ENCODE measurements around the gene RHBG. TPM values are rescaled to one million over a fixed set of nuclear protein-coding genes. Genes with fewer than 3 reads are reported as not detected.

Gene RHBG
- total and polyA plus RNA-seq, 3 experiments from 2014 or later, result not detected

- no peak overlapping the region for H3K4me3 Mint-ChIP-seq
- peaks cover 8% of the 10 kb centered on the region for H3K27me3 ChIP-seq (ENCODE audit: insufficient read depth, low read length, poor library complexity, severe bottlenecking)
- no peak for DNase-seq
- H3K36me3 ChIP-seq (ENCODE audit: insufficient read depth, low read length), result no peaks in the 10 kb centered on the region
- H3K27me3 Mint-ChIP-seq, result peaks cover 21 to 55% of the 10 kb centered on the region in 2 donors
- H3K9me3 Mint-ChIP-seq, result no peaks in the 10 kb centered on the region
- POLR2A ChIA-PET, result no interaction called here
- no peaks in the 10 kb centered on the region for H3K36me3 Mint-ChIP-seq
- no peaks in the 10 kb centered on the region for H3K4me1 ChIP-seq (ENCODE audit: insufficient read depth, low read length)
- CTCF ChIA-PET, result no interaction called here
- no peaks in the 10 kb centered on the region for H3K9me3 ChIP-seq (ENCODE audit: low read length)
- H3K27ac Mint-ChIP-seq, result no peak overlapping the region
- H3K4me3 ChIP-seq (ENCODE audit: low read length), result no peak overlapping the region
- H3K27ac ChIP-seq (ENCODE audit: low read depth, low read length), result no peak overlapping the region
- H3K4me1 Mint-ChIP-seq, result peaks cover 3 to 6% (median 5%) of the 10 kb centered on the region in 3 donors
Measured at GRCh38 chr1:156373546-156373945, 4.5 kb downstream of the RHBG start.

GRCh38 chr1:156376146-156376545 is 7.1 kb downstream of the RHBG start:
- no peaks in the 10 kb centered on the region for H3K27me3 ChIP-seq (ENCODE audit: insufficient read depth, low read length, poor library complexity, severe bottlenecking)

GRCh38 chr1:156376958-156377919 is 8.2 kb downstream of the RHBG start:
- Histone ChIP-seq H3K9me3 (ENCODE audit: low read length) (no peaks in the 10 kb centered on the region), H3K27me3 (ENCODE audit: insufficient read depth, low read length, poor library complexity, severe bottlenecking) (no peaks in the 10 kb centered on the region), H3K27ac (ENCODE audit: low read depth, low read length) (no peak overlapping the region), H3K4me1 (ENCODE audit: insufficient read depth, low read length) (no peaks in the 10 kb centered on the region), H3K4me3 (ENCODE audit: low read length) (no peak overlapping the region), H3K36me3 (ENCODE audit: insufficient read depth, low read length) (no peaks in the 10 kb centered on the region)
- no peak overlapping the region for H3K27ac Mint-ChIP-seq
- H3K36me3 Mint-ChIP-seq, result no peaks in the 10 kb centered on the region
- no peaks in the 10 kb centered on the region for H3K4me1 Mint-ChIP-seq
- peaks cover 7 to 36% of the 10 kb centered on the region in 2 donors for H3K27me3 Mint-ChIP-seq
- H3K4me3 Mint-ChIP-seq, result no peak overlapping the region
- no peaks in the 10 kb centered on the region for H3K9me3 Mint-ChIP-seq
- no peak for DNase-seq
- POLR2A ChIA-PET, result no interaction called here
- CTCF ChIA-PET, result interaction anchor here (1.3 to 3.8 kb wide), 2 partner anchors 9 to 68 kb away, joined by 6 to 20 read pairs; no protein-coding TSS in a partner anchor

More at GRCh38 chr1:156376146-156376545, 7.1 kb downstream of the RHBG start:
- H3K36me3 ChIP-seq (ENCODE audit: insufficient read depth, low read length), result no peaks in the 10 kb centered on the region
- Mint-ChIP-seq H3K4me1 (no peaks in the 10 kb centered on the region), H3K36me3 (no peaks in the 10 kb centered on the region), H3K4me3 (no peak overlapping the region), H3K9me3 (no peaks in the 10 kb centered on the region), H3K27ac (no peak overlapping the region), H3K27me3 (peaks cover 13 to 41% of the 10 kb centered on the region in 2 donors)
- ChIA-PET CTCF (interaction anchor here (3.8 kb wide), 1 partner anchor 10 kb away, joined by 20 read pairs; no protein-coding TSS in a partner anchor), POLR2A (no interaction called here)
- no peak overlapping the region for H3K4me3 ChIP-seq (ENCODE audit: low read length)
- no peaks in the 10 kb centered on the region for H3K9me3 ChIP-seq (ENCODE audit: low read length)
- H3K27ac ChIP-seq (ENCODE audit: low read depth, low read length), result no peak overlapping the region
- no peak for DNase-seq
- H3K4me1 ChIP-seq (ENCODE audit: insufficient read depth, low read length), result no peaks in the 10 kb centered on the region

- no peaks in the 10 kb centered on the region for H3K9me3 Mint-ChIP-seq
- Histone ChIP-seq H3K27ac (ENCODE audit: low read depth, low read length) (no peak overlapping the region), H3K27me3 (ENCODE audit: insufficient read depth, low read length, poor library complexity, severe bottlenecking) (no peaks in the 10 kb centered on the region), H3K4me3 (ENCODE audit: low read length) (no peak overlapping the region), H3K4me1 (ENCODE audit: insufficient read depth, low read length) (no peaks in the 10 kb centered on the region), H3K9me3 (ENCODE audit: low read length) (no peaks in the 10 kb centered on the region), H3K36me3 (ENCODE audit: insufficient read depth, low read length) (no peaks in the 10 kb centered on the region)
- H3K4me3 Mint-ChIP-seq, result no peak overlapping the region
- POLR2A ChIA-PET, result interaction anchor here (0.6 kb wide), 1 partner anchor 149 kb away, joined by 3 read pairs; no protein-coding TSS in a partner anchor
- no peaks in the 10 kb centered on the region for H3K36me3 Mint-ChIP-seq
- no peak overlapping the region for H3K27ac Mint-ChIP-seq
- DNase-seq, result no peak
- CTCF ChIA-PET, result interaction anchor here (1.1 kb wide), 1 partner anchor 68 kb away, joined by 4 read pairs; no protein-coding TSS in a partner anchor
- H3K27me3 Mint-ChIP-seq, result peaks cover 1 to 26% of the 10 kb centered on the region in 2 donors
- H3K4me1 Mint-ChIP-seq, result no peaks in the 10 kb centered on the region
Measured at GRCh38 chr1:156378557-156378956, 9.5 kb downstream of the RHBG start.

- no peaks in the 10 kb centered on the region for H3K27me3 ChIP-seq (ENCODE audit: insufficient read depth, low read length, poor library complexity, severe bottlenecking)
- no peak overlapping the region for H3K4me3 Mint-ChIP-seq
- no peaks in the 10 kb centered on the region for H3K9me3 ChIP-seq (ENCODE audit: low read length)
- H3K4me3 ChIP-seq (ENCODE audit: low read length), result no peak overlapping the region
- DNase-seq, result no peak
- H3K4me1 Mint-ChIP-seq, result no peaks in the 10 kb centered on the region
- H3K27ac Mint-ChIP-seq, result peak overlapping the region in 1 of 8 donors; percentile 66
- H3K4me1 ChIP-seq (ENCODE audit: insufficient read depth, low read length), result no peaks in the 10 kb centered on the region
- POLR2A ChIA-PET, result no interaction called here
- no peaks in the 10 kb centered on the region for H3K36me3 ChIP-seq (ENCODE audit: insufficient read depth, low read length)
- H3K27ac ChIP-seq (ENCODE audit: low read depth, low read length), result no peak overlapping the region
- no peaks in the 10 kb centered on the region for H3K9me3 Mint-ChIP-seq
- H3K36me3 Mint-ChIP-seq, result no peaks in the 10 kb centered on the region
- H3K27me3 Mint-ChIP-seq, result peaks cover 0 to 20% of the 10 kb centered on the region in 2 donors
- CTCF ChIA-PET, result interaction anchor here (1.1 to 7.8 kb wide), 2 partner anchors 66 to 67 kb away, joined by 4 to 185 read pairs; no protein-coding TSS in a partner anchor
Measured at GRCh38 chr1:156379420-156380165, 10.6 kb downstream of the RHBG start.

- Histone ChIP-seq H3K9me3 (ENCODE audit: low read length) (no peaks in the 10 kb centered on the region), H3K27me3 (ENCODE audit: insufficient read depth, low read length, poor library complexity, severe bottlenecking) (no peaks in the 10 kb centered on the region), H3K27ac (ENCODE audit: low read depth, low read length) (no peak overlapping the region), H3K4me3 (ENCODE audit: low read length) (no peak overlapping the region), H3K4me1 (ENCODE audit: insufficient read depth, low read length) (peaks cover 6% of the 10 kb centered on the region), H3K36me3 (ENCODE audit: insufficient read depth, low read length) (no peaks in the 10 kb centered on the region)
- H3K4me1 Mint-ChIP-seq, result peaks cover 6 to 7% (median 7%) of the 10 kb centered on the region in 3 donors
- CTCF ChIA-PET, result interaction anchor here (0.8 to 7.8 kb wide), 3 partner anchors 36 to 73 kb away, joined by 3 to 185 read pairs (median 31); no protein-coding TSS in a partner anchor
- DNase-seq, result no peak
- POLR2A ChIA-PET, result no interaction called here
- H3K27me3 Mint-ChIP-seq, result peaks cover 4 to 16% of the 10 kb centered on the region in 2 donors
- no peak overlapping the region for H3K27ac Mint-ChIP-seq
- H3K36me3 Mint-ChIP-seq, result no peaks in the 10 kb centered on the region
- no peak overlapping the region for H3K4me3 Mint-ChIP-seq
- H3K9me3 Mint-ChIP-seq, result no peaks in the 10 kb centered on the region
Measured at GRCh38 chr1:156382561-156382960, 13.6 kb downstream of the RHBG start.

- Histone ChIP-seq H3K27me3 (ENCODE audit: insufficient read depth, low read length, poor library complexity, severe bottlenecking) (no peaks in the 10 kb centered on the region), H3K27ac (ENCODE audit: low read depth, low read length) (no peak overlapping the region), H3K4me3 (ENCODE audit: low read length) (no peak overlapping the region), H3K4me1 (ENCODE audit: insufficient read depth, low read length) (peaks cover 6% of the 10 kb centered on the region), H3K36me3 (ENCODE audit: insufficient read depth, low read length) (no peaks in the 10 kb centered on the region), H3K9me3 (ENCODE audit: low read length) (no peaks in the 10 kb centered on the region)
- ChIA-PET CTCF (interaction anchor here (0.8 to 7.8 kb wide), 4 partner anchors 35 to 72 kb away, joined by 3 to 185 read pairs (median 46); no protein-coding TSS in a partner anchor), POLR2A (no interaction called here)
- H3K27me3 Mint-ChIP-seq, result peaks cover 4 to 17% of the 10 kb centered on the region in 2 donors
- no peaks in the 10 kb centered on the region for H3K36me3 Mint-ChIP-seq
- no peak overlapping the region for H3K27ac Mint-ChIP-seq
- DNase-seq, result peak; percentile 37 to 73 (median 40)
- no peaks in the 10 kb centered on the region for H3K9me3 Mint-ChIP-seq
- peaks cover 6 to 7% (median 7%) of the 10 kb centered on the region in 3 donors for H3K4me1 Mint-ChIP-seq
- no peak overlapping the region for H3K4me3 Mint-ChIP-seq
Measured at GRCh38 chr1:156383023-156383422, 14.0 kb downstream of the RHBG start.

Measured in CD8-positive, alpha-beta memory T cell (primary cell).